Fibroblast of the aortic adventitia (primary cell): ENCODE data around the gene EFR3B. TPM values are rescaled to one million over a fixed set of nuclear protein-coding genes. Genes with fewer than 3 reads are reported as not detected.

ENCODE experiments used
- DNase-seq: peaks from one replicate; pipeline ENCODE4 v3.0.0-alpha.2; 2010; ENCODE audit warnings: low read depth
- H3K4me3 ChIP-seq: 2 replicates; pipeline ENCODE4 v1.5.1; 2011; ENCODE audit warnings: low read depth, mild to moderate bottlenecking, control low read depth, low read length, moderate library complexity
- CTCF ChIP-seq: IDR thresholded peaks from 2 replicates; pipeline ENCODE4 v1.5.1; 2011; ENCODE audit warnings: mild to moderate bottlenecking, low read length, control low read depth, inconsistent platforms; ENCODE audit not compliant: insufficient read depth
- total RNA-seq: library from RNA; depleted of rRNA; stranded (reverse); fragments of >200 nt; gene quantifications from 2 replicates; pipeline ENCODE4 v1.2.3, GENCODE V29; 2012; ENCODE audit warnings: low replicate concordance

Gene EFR3B
- total RNA-seq, 1 donor = 0.99 TPM

DNA sequence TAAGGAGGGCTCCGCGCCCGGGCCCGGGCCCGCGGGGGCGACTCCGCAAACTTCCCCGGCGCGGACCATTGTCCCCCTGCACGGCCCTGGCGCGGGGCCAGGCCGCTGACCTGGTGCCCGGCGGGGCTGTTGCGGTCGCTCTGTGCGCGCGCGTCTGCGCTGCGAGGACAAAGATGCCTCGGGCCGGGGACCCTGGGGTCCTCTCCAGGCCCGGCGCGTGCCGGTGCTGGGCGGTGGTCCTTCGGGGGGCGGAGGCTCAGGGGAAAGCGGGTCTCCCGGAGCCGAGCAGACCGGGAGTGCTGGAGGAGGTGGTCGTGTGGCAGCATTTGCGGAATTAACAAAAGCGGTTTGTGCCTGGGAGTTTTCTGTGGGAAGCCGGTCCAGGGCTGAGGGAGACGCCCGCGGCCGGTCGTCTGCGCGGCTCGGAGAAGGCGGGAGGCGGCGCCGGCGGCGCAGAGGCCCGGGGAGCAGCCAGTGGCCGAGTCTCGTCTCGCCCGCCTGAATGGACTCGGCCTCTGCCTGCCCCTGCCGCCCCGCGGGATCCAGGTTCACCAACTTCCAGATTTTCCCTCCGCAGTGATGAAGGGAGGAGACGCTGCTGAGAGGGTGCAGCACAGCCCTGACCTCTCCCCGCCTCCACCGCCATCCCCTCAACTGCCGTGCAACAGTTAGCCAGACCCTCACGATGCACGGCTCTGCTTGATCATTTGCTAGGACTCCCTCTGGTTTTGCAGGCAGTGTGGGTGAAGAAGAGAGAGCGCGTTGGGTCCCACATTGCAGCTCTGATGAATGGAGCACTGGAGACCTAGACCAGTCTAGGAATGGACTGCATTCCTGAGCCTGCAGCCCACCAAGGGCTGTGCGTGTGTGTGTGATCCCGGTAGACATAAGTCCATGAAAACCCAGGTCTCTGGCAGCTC lies 705 bp downstream of the EFR3B start:
- peak overlapping the region; percentile 67 for H3K4me3 ChIP-seq
- no peak for TF ChIP-seq CTCF
- DNase-seq = peak; percentile 18

GRCh38 chr2:25043241-25043867 lies 1.5 kb downstream of the EFR3B start:
- TF ChIP-seq CTCF = no peak
- H3K4me3 ChIP-seq = peak overlapping the region; percentile 67
- peak; percentile 65 for DNase-seq

- no peak overlapping the region for H3K4me3 ChIP-seq
- DNase-seq = no peak
- TF ChIP-seq CTCF = no peak
Measured at GRCh38 chr2:25044011-25044410, 2.1 kb downstream of the EFR3B start.

- DNase-seq = no peak
- H3K4me3 ChIP-seq = no peak overlapping the region
- no peak for TF ChIP-seq CTCF
Measured at GRCh38 chr2:25044990-25045389, 3.1 kb downstream of the EFR3B start.

GRCh38 chr2:25049422-25049821 lies 7.5 kb downstream of the EFR3B start:
- no peak for TF ChIP-seq CTCF
- DNase-seq = no peak
- H3K4me3 ChIP-seq = no peak overlapping the region

DNA sequence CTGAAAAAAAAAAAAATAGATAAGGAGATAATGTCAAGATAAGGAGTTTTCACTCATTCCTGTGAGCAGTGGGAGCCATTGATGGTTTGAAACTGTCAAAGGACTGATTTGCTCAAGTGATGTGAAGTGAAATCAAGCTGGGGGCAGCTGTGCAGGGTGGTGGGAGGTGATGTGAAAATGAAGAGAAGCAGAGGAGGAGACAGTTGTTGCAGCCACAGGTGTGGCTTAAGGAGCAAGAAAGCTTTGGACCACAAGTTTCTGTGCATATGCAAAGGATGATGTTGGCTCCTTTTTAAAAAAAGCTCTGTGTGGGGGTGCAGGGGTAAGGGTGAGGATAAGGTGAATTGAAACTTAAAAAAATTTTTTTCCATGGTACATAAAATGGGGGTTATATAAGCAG lies 8.3 kb downstream of the EFR3B start:
- no peak for DNase-seq
- no peak for TF ChIP-seq CTCF

More for the DNA sequence above, 8.3 kb downstream of the EFR3B start:
- no peak overlapping the region for H3K4me3 ChIP-seq
